ENCODE data around the gene FMN2.
A peak's percentile ranks its signal among the peaks of the same experiment; 100 is the strongest.

The FMN2 gene

DNA sequence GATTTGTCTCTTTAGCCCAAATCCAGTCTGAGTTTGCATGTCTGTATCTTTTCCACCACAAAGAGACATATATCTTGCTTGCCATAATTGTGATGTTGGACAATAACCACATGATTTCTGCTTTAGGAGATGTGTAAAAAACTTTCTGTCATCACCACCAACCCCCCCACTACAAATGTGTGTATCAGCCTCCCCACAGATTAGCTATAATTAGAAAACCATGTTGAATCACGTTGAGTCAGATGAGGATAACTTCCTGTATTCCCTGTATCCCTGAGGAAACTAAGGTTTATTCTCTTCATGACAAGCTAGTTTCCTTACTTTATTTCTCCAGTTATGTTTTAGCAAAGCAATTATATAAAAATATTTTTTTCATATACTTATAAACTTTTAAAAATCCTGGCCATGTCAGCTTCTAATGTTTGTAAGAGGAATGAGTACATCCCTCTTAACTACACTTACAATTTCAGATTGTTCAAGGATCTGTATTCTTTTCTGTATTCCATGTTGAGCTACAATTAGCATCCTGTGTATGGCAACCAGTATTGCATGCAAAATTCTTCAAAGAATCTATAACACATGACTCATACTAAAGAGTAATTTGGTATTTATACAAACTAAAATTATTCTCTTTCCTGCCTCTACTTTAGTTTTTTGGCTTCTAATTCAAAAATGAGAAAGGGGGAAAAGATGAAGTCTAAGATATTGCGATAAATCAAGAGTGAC, 143.0 kb downstream of the FMN2 start:
- CTCF ChIA-PET, result interaction anchor here (0.7 to 1.2 kb wide), 2 partner anchors 17 to 45 kb away, joined by 3 to 6 read pairs; no protein-coding TSS in a partner anchor
- Histone ChIP-seq H3K27ac (ENCODE audit: extremely low read depth, low read depth, low read length) (no peak overlapping the region), H3K36me3 (ENCODE audit: control insufficient read depth in 2 of 2, insufficient read depth in 1 of 2, low read length in 2 of 2) (peaks cover 4 to 10% of the 10 kb centered on the region in 2 experiments), H3K4me1 (ENCODE audit: control insufficient read depth, insufficient read depth, low read length) (peaks cover 7% of the 10 kb centered on the region), H3K9me3 (ENCODE audit: control insufficient read depth, insufficient read depth, low read depth, low read length) (no peaks in the 10 kb centered on the region), H3K4me3 (ENCODE audit: low read depth, low read length) (no peak overlapping the region)
- POLR2A ChIA-PET, result no interaction called here
- TF ChIP-seq ZNF510 (tag by site-specific recombination; IDR thresholded peaks at IDR 0.05; ENCODE audit: insufficient replicate concordance), result peak; percentile 0
- TF ChIP-seq, protein P1, sequence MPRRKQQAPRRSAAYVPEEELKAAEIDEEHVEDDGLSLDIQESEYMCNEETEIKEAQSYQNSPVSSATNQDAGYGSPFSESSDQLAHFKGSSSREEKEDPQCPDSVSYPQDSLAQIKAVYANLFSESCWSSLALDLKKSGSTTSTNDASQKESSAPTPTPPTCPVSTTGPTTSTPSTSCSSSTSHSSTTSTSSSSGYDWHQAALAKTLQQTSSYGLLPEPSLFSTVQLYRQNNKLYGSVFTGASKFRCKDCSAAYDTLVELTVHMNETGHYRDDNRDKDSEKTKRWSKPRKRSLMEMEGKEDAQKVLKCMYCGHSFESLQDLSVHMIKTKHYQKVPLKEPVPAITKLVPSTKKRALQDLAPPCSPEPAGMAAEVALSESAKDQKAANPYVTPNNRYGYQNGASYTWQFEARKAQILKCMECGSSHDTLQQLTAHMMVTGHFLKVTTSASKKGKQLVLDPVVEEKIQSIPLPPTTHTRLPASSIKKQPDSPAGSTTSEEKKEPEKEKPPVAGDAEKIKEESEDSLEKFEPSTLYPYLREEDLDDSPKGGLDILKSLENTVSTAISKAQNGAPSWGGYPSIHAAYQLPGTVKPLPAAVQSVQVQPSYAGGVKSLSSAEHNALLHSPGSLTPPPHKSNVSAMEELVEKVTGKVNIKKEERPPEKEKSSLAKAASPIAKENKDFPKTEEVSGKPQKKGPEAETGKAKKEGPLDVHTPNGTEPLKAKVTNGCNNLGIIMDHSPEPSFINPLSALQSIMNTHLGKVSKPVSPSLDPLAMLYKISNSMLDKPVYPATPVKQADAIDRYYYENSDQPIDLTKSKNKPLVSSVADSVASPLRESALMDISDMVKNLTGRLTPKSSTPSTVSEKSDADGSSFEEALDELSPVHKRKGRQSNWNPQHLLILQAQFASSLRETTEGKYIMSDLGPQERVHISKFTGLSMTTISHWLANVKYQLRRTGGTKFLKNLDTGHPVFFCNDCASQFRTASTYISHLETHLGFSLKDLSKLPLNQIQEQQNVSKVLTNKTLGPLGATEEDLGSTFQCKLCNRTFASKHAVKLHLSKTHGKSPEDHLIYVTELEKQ (tag by site-specific recombination; IDR thresholded peaks at IDR 0.05; ENCODE audit: borderline replicate concordance), result no peak

DNA sequence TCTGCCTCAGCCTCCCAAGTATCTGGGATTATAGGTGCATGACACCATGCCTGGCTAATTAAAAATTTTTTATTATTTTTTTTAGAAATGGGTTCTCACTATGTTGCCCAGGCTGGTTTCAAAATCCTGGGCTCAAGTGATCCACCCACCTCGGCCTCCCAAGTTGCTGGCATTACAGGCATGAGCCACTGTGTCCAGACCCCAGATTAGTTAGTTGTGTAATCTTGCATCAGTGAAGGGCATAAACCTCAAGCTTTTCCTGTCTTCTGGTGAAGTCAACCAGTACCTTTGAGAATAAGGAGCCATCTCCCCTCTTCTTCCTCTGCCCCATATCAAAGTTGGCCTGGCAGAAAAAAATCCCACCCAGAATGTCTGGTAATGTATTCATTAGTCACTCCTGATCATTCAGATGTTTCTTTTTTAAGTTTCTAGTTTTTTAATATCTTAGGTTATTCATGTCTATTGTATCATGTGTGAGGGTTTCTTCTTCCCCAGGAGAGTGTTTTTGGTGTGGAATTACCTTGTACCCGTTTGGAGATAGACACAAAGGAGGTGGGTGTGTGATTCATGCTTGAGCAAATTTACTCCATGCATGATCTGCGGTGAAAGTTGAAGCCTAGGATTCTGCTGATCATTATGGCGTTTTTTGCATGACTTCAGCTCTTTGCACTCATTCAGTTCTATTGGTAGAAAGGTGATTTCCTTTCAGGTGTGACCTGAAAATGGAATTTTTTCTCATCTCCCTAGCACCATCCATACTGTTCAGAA, 144.0 kb downstream of the FMN2 start:
- H3K4me3 ChIP-seq (ENCODE audit: low read depth, low read length), result no peak overlapping the region
- H3K4me1 ChIP-seq (ENCODE audit: control insufficient read depth, insufficient read depth, low read length), result peaks cover 7% of the 10 kb centered on the region
- no peak overlapping the region for H3K27ac ChIP-seq (ENCODE audit: extremely low read depth, low read depth, low read length)
- peaks cover 4 to 10% of the 10 kb centered on the region in 2 experiments for H3K36me3 ChIP-seq (ENCODE audit: control insufficient read depth in 2 of 2, insufficient read depth in 1 of 2, low read length in 2 of 2)
- CTCF ChIA-PET, result interaction anchor here (1.0 kb wide), 1 partner anchor 167 kb away, joined by 3 read pairs; no protein-coding TSS in a partner anchor
- TF ChIP-seq ZNF433 (tag by site-specific recombination; IDR thresholded peaks at IDR 0.05; ENCODE audit: low read depth), result no peak
- no peak for TF ChIP-seq ZNF24 (tag by site-specific recombination; IDR thresholded peaks at IDR 0.05)
- no peak for TF ChIP-seq ZNF2 (tag by site-specific recombination; IDR thresholded peaks at IDR 0.05)
- no peak for TF ChIP-seq ZNF169 (tag by site-specific recombination; IDR thresholded peaks at IDR 0.05)
- TF ChIP-seq MZF1 (tag by site-specific recombination; IDR thresholded peaks at IDR 0.05; ENCODE audit: borderline replicate concordance), result no peak
- TF ChIP-seq, protein P2, sequence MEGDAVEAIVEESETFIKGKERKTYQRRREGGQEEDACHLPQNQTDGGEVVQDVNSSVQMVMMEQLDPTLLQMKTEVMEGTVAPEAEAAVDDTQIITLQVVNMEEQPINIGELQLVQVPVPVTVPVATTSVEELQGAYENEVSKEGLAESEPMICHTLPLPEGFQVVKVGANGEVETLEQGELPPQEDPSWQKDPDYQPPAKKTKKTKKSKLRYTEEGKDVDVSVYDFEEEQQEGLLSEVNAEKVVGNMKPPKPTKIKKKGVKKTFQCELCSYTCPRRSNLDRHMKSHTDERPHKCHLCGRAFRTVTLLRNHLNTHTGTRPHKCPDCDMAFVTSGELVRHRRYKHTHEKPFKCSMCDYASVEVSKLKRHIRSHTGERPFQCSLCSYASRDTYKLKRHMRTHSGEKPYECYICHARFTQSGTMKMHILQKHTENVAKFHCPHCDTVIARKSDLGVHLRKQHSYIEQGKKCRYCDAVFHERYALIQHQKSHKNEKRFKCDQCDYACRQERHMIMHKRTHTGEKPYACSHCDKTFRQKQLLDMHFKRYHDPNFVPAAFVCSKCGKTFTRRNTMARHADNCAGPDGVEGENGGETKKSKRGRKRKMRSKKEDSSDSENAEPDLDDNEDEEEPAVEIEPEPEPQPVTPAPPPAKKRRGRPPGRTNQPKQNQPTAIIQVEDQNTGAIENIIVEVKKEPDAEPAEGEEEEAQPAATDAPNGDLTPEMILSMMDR (tag by site-specific recombination; IDR thresholded peaks at IDR 0.05), result no peak
- no peak for TF ChIP-seq ZNF324 (tag by site-specific recombination; IDR thresholded peaks at IDR 0.05)
- TF ChIP-seq EGR2 (tag by site-specific recombination; IDR thresholded peaks at IDR 0.05; ENCODE audit: low read depth), result no peak
- no peak for TF ChIP-seq RBAK (tag by site-specific recombination; IDR thresholded peaks at IDR 0.05)
- no peak for TF ChIP-seq SP7 (tag by site-specific recombination; IDR thresholded peaks at IDR 0.05)
- TF ChIP-seq, protein P3, sequence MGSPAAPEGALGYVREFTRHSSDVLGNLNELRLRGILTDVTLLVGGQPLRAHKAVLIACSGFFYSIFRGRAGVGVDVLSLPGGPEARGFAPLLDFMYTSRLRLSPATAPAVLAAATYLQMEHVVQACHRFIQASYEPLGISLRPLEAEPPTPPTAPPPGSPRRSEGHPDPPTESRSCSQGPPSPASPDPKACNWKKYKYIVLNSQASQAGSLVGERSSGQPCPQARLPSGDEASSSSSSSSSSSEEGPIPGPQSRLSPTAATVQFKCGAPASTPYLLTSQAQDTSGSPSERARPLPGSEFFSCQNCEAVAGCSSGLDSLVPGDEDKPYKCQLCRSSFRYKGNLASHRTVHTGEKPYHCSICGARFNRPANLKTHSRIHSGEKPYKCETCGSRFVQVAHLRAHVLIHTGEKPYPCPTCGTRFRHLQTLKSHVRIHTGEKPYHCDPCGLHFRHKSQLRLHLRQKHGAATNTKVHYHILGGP (tag by site-specific recombination; IDR thresholded peaks at IDR 0.05), result no peak
- no peaks in the 10 kb centered on the region for H3K9me3 ChIP-seq (ENCODE audit: control insufficient read depth, insufficient read depth, low read depth, low read length)
- POLR2A ChIA-PET, result no interaction called here
